Peyer's patch (tissue), 4 donors: ENCODE results near the gene UNKL.

Experiments used
- POLR2A ChIP-seq, 2 donors: fragments of 450-650 bp; IDR thresholded peaks; one replicate each; pipeline ENCODE4 v1.5.1; 2017; ENCODE audit warnings: antibody characterized with exemption in 2 of 2, mild to moderate bottlenecking in 2 of 2, moderate library complexity in 2 of 2
- TF ChIP-seq, protein P1 (sequence below), 6 experiments: fragments of 450-650 bp in 4 of 6; fragments of 200-600 bp in 2 of 6; sonication (generic) in 1 of 6; IDR thresholded peaks; one replicate each; pipeline ENCODE4 v1.5.1; 2017 to 2019; ENCODE audit warnings: antibody characterized with exemption in 6 of 6, mild to moderate bottlenecking in 3 of 6, moderate library complexity in 1 of 6

- TF ChIP-seq, protein P1, sequence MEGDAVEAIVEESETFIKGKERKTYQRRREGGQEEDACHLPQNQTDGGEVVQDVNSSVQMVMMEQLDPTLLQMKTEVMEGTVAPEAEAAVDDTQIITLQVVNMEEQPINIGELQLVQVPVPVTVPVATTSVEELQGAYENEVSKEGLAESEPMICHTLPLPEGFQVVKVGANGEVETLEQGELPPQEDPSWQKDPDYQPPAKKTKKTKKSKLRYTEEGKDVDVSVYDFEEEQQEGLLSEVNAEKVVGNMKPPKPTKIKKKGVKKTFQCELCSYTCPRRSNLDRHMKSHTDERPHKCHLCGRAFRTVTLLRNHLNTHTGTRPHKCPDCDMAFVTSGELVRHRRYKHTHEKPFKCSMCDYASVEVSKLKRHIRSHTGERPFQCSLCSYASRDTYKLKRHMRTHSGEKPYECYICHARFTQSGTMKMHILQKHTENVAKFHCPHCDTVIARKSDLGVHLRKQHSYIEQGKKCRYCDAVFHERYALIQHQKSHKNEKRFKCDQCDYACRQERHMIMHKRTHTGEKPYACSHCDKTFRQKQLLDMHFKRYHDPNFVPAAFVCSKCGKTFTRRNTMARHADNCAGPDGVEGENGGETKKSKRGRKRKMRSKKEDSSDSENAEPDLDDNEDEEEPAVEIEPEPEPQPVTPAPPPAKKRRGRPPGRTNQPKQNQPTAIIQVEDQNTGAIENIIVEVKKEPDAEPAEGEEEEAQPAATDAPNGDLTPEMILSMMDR (IDR thresholded peaks at IDR 0.05), result no peak
- no peak for TF ChIP-seq POLR2A (IDR thresholded peaks at IDR 0.05)
Observed at GRCh38 chr16:1380195-1380594, 34.3 kb downstream of the UNKL start.
